GM23338 (cell line): ENCODE results near the gene SSTR4.

Experiments used
- CTCF ChIP-seq, 2 experiments: fragments of 200-600 bp in 1 of 2; sonication (generic) in 1 of 2; conservative IDR thresholded peaks; 2 replicates each; pipeline versions ENCODE4 v1.5.1 to v1.6.1; 2016 to 2017; ENCODE audit warnings: antibody characterized with exemption in 2 of 2, low read depth in 2 of 2, mild to moderate bottlenecking in 2 of 2, moderate library complexity in 1 of 2
- EZH2 ChIP-seq: fragments of 200-600 bp; sonication (generic); IDR thresholded peaks from one replicate; pipeline ENCODE4 v1.8.0; 2017; ENCODE audit warnings: antibody characterized with exemption, mild to moderate bottlenecking, low read depth; ENCODE audit not compliant: unreplicated experiment
- POLR2AphosphoS5 ChIP-seq: IDR thresholded peaks from 2 replicates; pipeline ENCODE4 v1.6.1; 2016; ENCODE audit warnings: antibody characterized with exemption, low read depth
- STAT1 ChIP-seq: IDR thresholded peaks from one replicate; pipeline ENCODE4 v1.6.1; 2016; ENCODE audit warnings: antibody characterized with exemption; ENCODE audit not compliant: unreplicated experiment
- ZNF331 ChIP-seq: fragments of 250-450 bp; sonication (Bioruptor Pico); IDR thresholded peaks from 2 replicates; pipeline ENCODE4 v1.5.0; 2020; ENCODE audit warnings: low read depth, mild to moderate bottlenecking, moderate library complexity
- TF ChIP-seq, protein P1 (sequence below): IDR thresholded peaks from 2 replicates; pipeline ENCODE4 v1.6.1; 2016; ENCODE audit warnings: antibody characterized with exemption

- no peak for TF ChIP-seq CTCF (conservative IDR thresholded peaks at IDR 0.05; ENCODE audit: low read depth in 2 of 2)
- TF ChIP-seq POLR2AphosphoS5, result no peak
- no peak for TF ChIP-seq ZNF331 (CRISPR knock-in tag)
- TF ChIP-seq STAT1, result no peak
- TF ChIP-seq EZH2, result no peak
- TF ChIP-seq, protein P1, sequence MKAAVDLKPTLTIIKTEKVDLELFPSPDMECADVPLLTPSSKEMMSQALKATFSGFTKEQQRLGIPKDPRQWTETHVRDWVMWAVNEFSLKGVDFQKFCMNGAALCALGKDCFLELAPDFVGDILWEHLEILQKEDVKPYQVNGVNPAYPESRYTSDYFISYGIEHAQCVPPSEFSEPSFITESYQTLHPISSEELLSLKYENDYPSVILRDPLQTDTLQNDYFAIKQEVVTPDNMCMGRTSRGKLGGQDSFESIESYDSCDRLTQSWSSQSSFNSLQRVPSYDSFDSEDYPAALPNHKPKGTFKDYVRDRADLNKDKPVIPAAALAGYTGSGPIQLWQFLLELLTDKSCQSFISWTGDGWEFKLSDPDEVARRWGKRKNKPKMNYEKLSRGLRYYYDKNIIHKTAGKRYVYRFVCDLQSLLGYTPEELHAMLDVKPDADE, result no peak
Measured at GRCh38 chr20:23021541-23021940, 13.6 kb upstream of the SSTR4 start.
